Prostate gland (tissue), 2 donors: ENCODE measurements around the gene ENPP6.

Experiments
- POLR2A ChIP-seq: fragments of 450-650 bp; IDR thresholded peaks from one replicate; pipeline ENCODE4 v1.6.1; 2016; ENCODE audit warnings: antibody characterized with exemption, mild to moderate bottlenecking
- POLR2AphosphoS5 ChIP-seq: sonication (generic); formaldehyde crosslinking; IDR thresholded peaks from one replicate; pipeline ENCODE4 v1.6.1; 2017; ENCODE audit warnings: antibody characterized with exemption
- TF ChIP-seq, protein P1 (sequence below), 4 experiments: fragments of 200-600 bp in 2 of 4; fragments of 450-650 bp in 2 of 4; sonication (generic) in 2 of 4; IDR thresholded peaks; 1 replicate in 3 of 4; 2 replicates in 1 of 4; pipeline ENCODE4 v1.5.1; 2016 to 2019; ENCODE audit warnings: antibody characterized with exemption in 4 of 4, mild to moderate bottlenecking in 2 of 4, moderate library complexity in 2 of 4

DNA sequence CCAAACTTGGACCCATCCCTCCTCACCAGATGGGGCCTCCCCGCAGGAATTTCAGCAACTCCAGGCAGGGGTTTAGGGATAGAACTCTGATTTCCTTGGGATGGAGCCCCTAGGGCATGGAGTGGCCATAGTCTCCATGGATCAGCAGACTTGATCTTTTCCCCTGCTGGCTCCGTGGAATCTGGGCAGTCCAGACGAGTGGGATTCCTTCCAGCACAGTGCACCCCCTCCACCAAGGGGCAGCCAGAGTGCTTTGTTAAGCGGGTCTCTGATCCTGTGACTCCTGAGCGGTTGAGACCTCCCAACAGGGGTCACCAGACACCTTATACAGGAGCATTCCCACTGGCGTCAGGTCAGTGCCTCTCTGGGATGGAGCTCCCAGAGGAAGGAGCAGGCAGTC, 40.4 kb downstream of the ENPP6 start:
- TF ChIP-seq POLR2A (no peak), POLR2AphosphoS5 (no peak)
- TF ChIP-seq, protein P1, sequence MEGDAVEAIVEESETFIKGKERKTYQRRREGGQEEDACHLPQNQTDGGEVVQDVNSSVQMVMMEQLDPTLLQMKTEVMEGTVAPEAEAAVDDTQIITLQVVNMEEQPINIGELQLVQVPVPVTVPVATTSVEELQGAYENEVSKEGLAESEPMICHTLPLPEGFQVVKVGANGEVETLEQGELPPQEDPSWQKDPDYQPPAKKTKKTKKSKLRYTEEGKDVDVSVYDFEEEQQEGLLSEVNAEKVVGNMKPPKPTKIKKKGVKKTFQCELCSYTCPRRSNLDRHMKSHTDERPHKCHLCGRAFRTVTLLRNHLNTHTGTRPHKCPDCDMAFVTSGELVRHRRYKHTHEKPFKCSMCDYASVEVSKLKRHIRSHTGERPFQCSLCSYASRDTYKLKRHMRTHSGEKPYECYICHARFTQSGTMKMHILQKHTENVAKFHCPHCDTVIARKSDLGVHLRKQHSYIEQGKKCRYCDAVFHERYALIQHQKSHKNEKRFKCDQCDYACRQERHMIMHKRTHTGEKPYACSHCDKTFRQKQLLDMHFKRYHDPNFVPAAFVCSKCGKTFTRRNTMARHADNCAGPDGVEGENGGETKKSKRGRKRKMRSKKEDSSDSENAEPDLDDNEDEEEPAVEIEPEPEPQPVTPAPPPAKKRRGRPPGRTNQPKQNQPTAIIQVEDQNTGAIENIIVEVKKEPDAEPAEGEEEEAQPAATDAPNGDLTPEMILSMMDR (IDR thresholded peaks at IDR 0.05) = no peak
